B cell (primary cell): ENCODE measurements around the gene SLC18A2. TPM values are rescaled to one million over a fixed set of nuclear protein-coding genes. Genes with fewer than 3 reads are reported as not detected.

Experiments
- ATAC-seq: fragments of 200-7000 bp; cut with Tn5 transposase; one replicate; pipeline ENCODE4 v1.10.0; 2021; ENCODE audit warnings: low read depth, mild to moderate bottlenecking, moderate number of reproducible peaks, moderate library complexity
- CTCF ChIA-PET: fragments of 350-600 bp; sonication (Branson Sonifier 250); formaldehyde crosslinking; loops from one replicate; lab custom pipeline; 2021; ENCODE audit warnings: antibody characterized with exemption, inconsistent platforms; lab: Charles Lee
- POLR2A ChIA-PET: fragments of 350-600 bp; sonication (Branson Sonifier 250); formaldehyde crosslinking; loops from one replicate; lab custom pipeline; 2021; ENCODE audit warnings: antibody characterized with exemption; lab: Charles Lee
- DNase-seq: peaks from one replicate; pipeline ENCODE4 v3.0.0; 2013
- H2AFZ ChIP-seq: 2 replicates; pipeline ENCODE4 v1.6.1; 2012; ENCODE audit warnings: mild to moderate bottlenecking, low read depth, low read length; ENCODE audit not compliant: insufficient read depth, poor library complexity, severe bottlenecking
- H3K27ac ChIP-seq, 2 donors: 1 replicate in 1 of 2; 2 replicates in 1 of 2; pipeline ENCODE4 v1.5.1; 2012 to 2013; ENCODE audit warnings: low read length in 2 of 2, mild to moderate bottlenecking in 2 of 2, moderate library complexity in 1 of 2
- H3K27me3 ChIP-seq, 4 experiments: fragments of 200-600 bp in 1 of 4; sonication (generic) in 1 of 4; replicated peaks in 1 of 4; 1 replicate in 2 of 4; 2 replicates in 2 of 4; pipeline versions ENCODE4 v1.6.1 to v1.7.0; 2013 to 2016; ENCODE audit warnings: low read length in 3 of 4, mild to moderate bottlenecking in 2 of 4, mixed read lengths in 1 of 4, moderate library complexity in 1 of 4; ENCODE audit not compliant: insufficient read depth in 4 of 4, control insufficient read depth in 3 of 4; ENCODE audit errors: control extremely low read depth in 1 of 4
- H3K36me3 ChIP-seq, 2 experiments: replicated peaks in 1 of 2; 1 replicate in 1 of 2; 2 replicates in 1 of 2; pipeline versions ENCODE4 v1.6.1 to v1.7.1; 2013; ENCODE audit warnings: low read length in 1 of 2; ENCODE audit not compliant: insufficient read depth in 2 of 2, control insufficient read depth in 1 of 2; ENCODE audit errors: control extremely low read depth in 1 of 2, extremely low read depth in 1 of 2
- H3K4me1 ChIP-seq, 2 donors: fragments of 200-600 bp in 1 of 2; sonication (generic) in 1 of 2; 1 replicate in 1 of 2; 2 replicates in 1 of 2; pipeline versions ENCODE4 v1.5.1 to v1.6.1; 2013 to 2017; ENCODE audit warnings: low read length in 2 of 2; ENCODE audit not compliant: control insufficient read depth in 2 of 2, insufficient read depth in 2 of 2
- H3K4me2 ChIP-seq: replicated peaks from 2 replicates; pipeline ENCODE3; 2012; ENCODE audit warnings: mild to moderate bottlenecking, low read depth, low read length; ENCODE audit not compliant: poor library complexity, severe bottlenecking
- H3K4me3 ChIP-seq, 5 experiments: fragments of 200-600 bp in 1 of 5; sonication (generic) in 1 of 5; 1 replicate in 3 of 5; 2 replicates in 2 of 5; pipeline versions ENCODE4 v1.5.1 to v1.7.0; 2011 to 2016; ENCODE audit warnings: low read length in 4 of 5, mild to moderate bottlenecking in 4 of 5, low read depth in 2 of 5, control low read depth in 1 of 5, moderate library complexity in 1 of 5; ENCODE audit not compliant: insufficient read depth in 1 of 5; ENCODE audit errors: control extremely low read depth in 1 of 5, extremely low read depth in 1 of 5
- H3K79me2 ChIP-seq: fragments of 200-600 bp; sonication (generic); one replicate; pipeline ENCODE4 v1.6.0; 2016; ENCODE audit warnings: low read length; ENCODE audit not compliant: control insufficient read depth, insufficient read depth
- H3K9ac ChIP-seq: fragments of 200-600 bp; sonication (generic); 2 replicates; pipeline ENCODE4 v1.6.1; 2017; ENCODE audit warnings: mild to moderate bottlenecking, low read length, moderate library complexity
- H3K9me3 ChIP-seq, 3 donors: one replicate each; pipeline versions ENCODE4 v1.6.1 to v1.7.1; 2013; ENCODE audit warnings: low read length in 2 of 3; ENCODE audit not compliant: control insufficient read depth in 2 of 3, insufficient read depth in 1 of 3; ENCODE audit errors: control extremely low read depth in 1 of 3
- H4K20me1 ChIP-seq: 2 replicates; pipeline ENCODE4 v1.6.0; 2012; ENCODE audit warnings: mild to moderate bottlenecking, low read length; ENCODE audit not compliant: insufficient read depth, control insufficient read depth, poor library complexity, severe bottlenecking
- H3K27ac Mint-ChIP-seq: one replicate; pipeline ENCODE4 v1.8.0; 2021; ENCODE audit warnings: mixed read lengths
- H3K27me3 Mint-ChIP-seq: one replicate; pipeline ENCODE4 v1.8.0; 2021; ENCODE audit warnings: mixed read lengths
- H3K4me1 Mint-ChIP-seq: one replicate; pipeline ENCODE4 v1.8.0; 2021; ENCODE audit warnings: mixed read lengths
- H3K4me3 Mint-ChIP-seq: one replicate; pipeline ENCODE4 v1.8.0; 2021; ENCODE audit warnings: mixed read lengths
- H3K9me3 Mint-ChIP-seq: one replicate; pipeline ENCODE4 v1.8.0; 2022; ENCODE audit warnings: mixed read lengths; ENCODE audit not compliant: insufficient read depth
- CTCF ChIP-seq: fragments of 200-600 bp; IDR thresholded peaks from one replicate; pipeline ENCODE4 v1.8.0; 2022; ENCODE audit warnings: antibody characterized with exemption, mild to moderate bottlenecking
- EZH2 ChIP-seq: IDR thresholded peaks from 2 replicates; pipeline ENCODE4 v1.6.1; 2012; ENCODE audit warnings: borderline replicate concordance, low read depth, mild to moderate bottlenecking, moderate library complexity, low read length; ENCODE audit not compliant: insufficient read depth, poor library complexity, severe bottlenecking
- WGBS: methylation state at CpG from one replicate; pipeline ENCODE4 v1.1.5; 2013; ENCODE audit warnings: missing lambda C conversion rate; ENCODE audit not compliant: insufficient coverage; 5-methylcytosine and 5-hydroxymethylcytosine counted together
- intact Hi-C: fragments of 100-400 bp; cut with micrococcal nuclease; formaldehyde crosslinking; loops from one replicate; pipeline ENCODE4 v1.10.0; 2022
- polyA plus RNA-seq: library from polyadenylated mRNA; depleted of rRNA; stranded (reverse); fragments of >200 nt; gene quantifications from 2 replicates; pipeline ENCODE4 v1.2.3, GENCODE V29; 2012
- total RNA-seq, 2 donors: library from RNA; stranded (reverse); fragments of 120-200 nt in 1 of 2; gene quantifications; 1 replicate in 1 of 2; 2 replicates in 1 of 2; pipeline versions ENCODE4 v1.2.3 to v1.2.4, GENCODE V29; 2013 to 2022

Gene SLC18A2
- total and polyA plus RNA-seq, 2 donors (not counting 1 experiment from before 2014, with no cell fraction given), result not detected

DNA sequence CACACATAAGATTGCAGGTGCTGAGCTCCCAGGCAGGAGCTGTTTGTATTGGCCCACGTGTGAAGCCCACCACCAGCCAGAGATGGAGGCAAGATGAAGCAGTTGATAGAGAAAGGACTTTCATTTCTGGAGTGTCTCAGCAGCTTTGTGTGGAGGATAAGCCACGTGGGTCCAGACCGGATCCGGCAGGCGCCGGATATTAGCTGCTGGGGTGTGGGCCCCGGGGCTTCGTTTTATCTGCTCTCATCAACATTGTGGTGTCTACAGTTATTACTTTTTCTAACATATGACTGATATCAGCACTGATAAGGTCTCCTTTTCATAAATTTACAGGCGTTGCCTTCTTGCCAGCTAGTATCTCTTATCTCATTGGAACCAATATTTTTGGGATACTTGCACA lies 25.5 kb downstream of the SLC18A2 start:
- no peak overlapping the region for H3K4me2 ChIP-seq
- H4K20me1 ChIP-seq, result no peaks in the 10 kb centered on the region
- H3K9ac ChIP-seq, result no peak overlapping the region
- H3K9me3 ChIP-seq, result peaks cover 0 to 2% (median 0%) of the 10 kb centered on the region in 3 donors
- H3K27me3 ChIP-seq, result peaks cover 0 to 8% (median 1%) of the 10 kb centered on the region in 4 experiments
- no peak overlapping the region for H3K4me3 ChIP-seq
- DNase-seq (no peak), ATAC-seq (no peak)
- TF ChIP-seq CTCF (no peak), EZH2 (no peak)
- ChIA-PET POLR2A (no interaction called here), CTCF (interaction anchor here (0.6 kb wide), 1 partner anchor 53 kb away, joined by 3 read pairs; no protein-coding TSS in a partner anchor)
- no peaks in the 10 kb centered on the region for H3K4me1 ChIP-seq
- H3K27me3 Mint-ChIP-seq, result peaks cover 3% of the 10 kb centered on the region
- H3K27ac Mint-ChIP-seq, result no peak overlapping the region
- no peak overlapping the region for H3K4me3 Mint-ChIP-seq
- intact Hi-C loops, result no loop called here
- no peaks in the 10 kb centered on the region for H3K79me2 ChIP-seq
- H3K9me3 Mint-ChIP-seq, result no peaks in the 10 kb centered on the region
- no peak overlapping the region for H3K27ac ChIP-seq
- H3K4me1 Mint-ChIP-seq, result no peaks in the 10 kb centered on the region
- H2AFZ ChIP-seq, result no peak overlapping the region
- H3K36me3 ChIP-seq, result no peaks in the 10 kb centered on the region
- WGBS, result 82% methylated on average over 1 of the region's 9 CpGs

DNA sequence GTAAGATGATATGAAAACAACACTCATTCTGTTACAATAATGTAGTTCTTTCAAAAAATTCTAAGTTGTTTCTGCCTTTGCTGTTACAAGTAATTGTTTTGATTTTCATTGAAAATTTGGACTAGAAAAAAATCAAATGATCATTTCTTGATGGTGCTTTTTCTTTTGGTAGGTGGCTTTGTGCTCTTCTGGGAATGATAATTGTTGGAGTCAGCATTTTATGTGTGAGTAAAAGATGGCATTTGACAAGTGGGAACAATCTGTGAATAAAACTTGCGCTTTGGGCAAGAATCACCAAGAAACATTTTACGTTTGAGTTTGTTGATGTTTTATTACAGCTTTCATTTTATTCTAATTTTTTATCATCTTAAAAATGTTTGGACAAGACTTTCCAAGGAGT lies 25.9 kb downstream of the SLC18A2 start:
- no peak overlapping the region for H3K4me2 ChIP-seq
- Mint-ChIP-seq H3K9me3 (no peaks in the 10 kb centered on the region), H3K27ac (no peak overlapping the region), H3K27me3 (peaks cover 3% of the 10 kb centered on the region), H3K4me3 (no peak overlapping the region), H3K4me1 (no peaks in the 10 kb centered on the region)
- H3K9me3 ChIP-seq, result peaks cover 0 to 2% (median 0%) of the 10 kb centered on the region in 3 donors
- H3K79me2 ChIP-seq, result no peaks in the 10 kb centered on the region
- no peak for TF ChIP-seq EZH2
- TF ChIP-seq CTCF, result no peak
- WGBS, result no CpG with 5 or more reads among the region's 2 CpGs
- ChIA-PET POLR2A (no interaction called here), CTCF (no interaction called here)
- H2AFZ ChIP-seq, result no peak overlapping the region
- H3K27me3 ChIP-seq, result peaks cover 0 to 5% (median 0%) of the 10 kb centered on the region in 4 experiments
- intact Hi-C loops, result no loop called here
- H3K4me1 ChIP-seq, result no peaks in the 10 kb centered on the region
- no peaks in the 10 kb centered on the region for H4K20me1 ChIP-seq
- H3K9ac ChIP-seq, result no peak overlapping the region
- H3K36me3 ChIP-seq, result no peaks in the 10 kb centered on the region
- H3K27ac ChIP-seq, result no peak overlapping the region
- ATAC-seq (no peak), DNase-seq (no peak)
- H3K4me3 ChIP-seq, result no peak overlapping the region
